Activated T-cell treated with anti-CD3 and anti-CD28 coated beads, Interleukin-2, amount 50 U/mL, for 72 hours (primary cell): ENCODE data around the gene PPP6R1. TPM values are rescaled to one million over a fixed set of nuclear protein-coding genes. Genes with fewer than 3 reads are reported as not detected.

Experiments
- ATAC-seq, 2 donors: fragments of 150-1000 bp; cut with Tn5 transposase; replicated peaks in 1 of 2; 2 replicates each; pipeline ENCODE4 v1.10.0; 2021; ENCODE audit warnings: moderate library complexity in 2 of 2, mild to moderate bottlenecking in 1 of 2
- DNase-seq, 2 donors: peaks; one replicate each; pipeline ENCODE4 v3.0.0; 2021 to 2022; ENCODE audit warnings: mixed read lengths in 1 of 2
- H3K27ac Mint-ChIP-seq: one replicate; pipeline ENCODE4 v1.8.0; 2022; ENCODE audit warnings: mild to moderate bottlenecking, moderate library complexity, mixed read lengths
- H3K27me3 Mint-ChIP-seq: one replicate; pipeline ENCODE4 v1.8.0; 2022; ENCODE audit warnings: low read depth, mixed read lengths
- H3K36me3 Mint-ChIP-seq, 2 donors: one replicate each; pipeline ENCODE4 v1.8.0; 2022; ENCODE audit warnings: mixed read lengths in 2 of 2, mild to moderate bottlenecking in 1 of 2; ENCODE audit not compliant: insufficient read depth in 2 of 2
- H3K4me1 Mint-ChIP-seq: one replicate; pipeline ENCODE4 v1.8.0; 2022; ENCODE audit warnings: low read depth, mixed read lengths
- H3K4me3 Mint-ChIP-seq, 2 donors: one replicate each; pipeline ENCODE4 v1.8.0; 2022; ENCODE audit warnings: mild to moderate bottlenecking in 2 of 2, mixed read lengths in 2 of 2, moderate library complexity in 2 of 2
- H3K9me3 Mint-ChIP-seq, 2 donors: one replicate each; pipeline ENCODE4 v1.8.0; 2022; ENCODE audit warnings: mixed read lengths in 2 of 2
- total RNA-seq, 2 donors: library from RNA; stranded (reverse); gene quantifications; one replicate each; pipeline ENCODE4 v1.2.3, GENCODE V29; 2022

Gene PPP6R1
- total RNA-seq, 2 donors from 2014 or later = 177 to 202 TPM

DNA sequence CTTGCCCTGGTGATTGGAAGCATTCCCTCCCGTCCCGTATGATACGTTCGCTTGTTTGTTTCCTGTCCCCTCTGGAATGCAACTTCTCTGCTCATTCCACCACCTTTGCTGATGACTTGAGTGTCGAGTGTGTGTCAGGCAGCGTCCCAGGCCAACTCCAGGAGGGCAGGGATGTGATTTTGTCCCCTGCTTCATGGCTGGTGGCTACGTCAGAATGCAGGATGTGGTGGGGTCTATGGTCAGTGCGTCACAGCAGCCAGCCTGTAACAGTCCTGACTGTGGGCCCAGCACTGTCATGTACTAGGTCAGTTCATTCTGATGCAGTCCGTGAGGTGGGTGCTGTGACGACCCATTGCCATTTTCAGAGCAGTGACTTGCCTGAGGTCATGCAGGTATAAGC lies 41.2 kb upstream of the PPP6R1 start:
- no peak for ATAC-seq
- Mint-ChIP-seq H3K27me3 (no peaks in the 10 kb centered on the region), H3K36me3 (no peaks in the 10 kb centered on the region), H3K4me3 (no peak overlapping the region), H3K4me1 (peaks cover 12% of the 10 kb centered on the region), H3K27ac (no peak overlapping the region), H3K9me3 (no peaks in the 10 kb centered on the region)
- no peak for DNase-seq

- Mint-ChIP-seq H3K27ac (no peak overlapping the region), H3K9me3 (no peaks in the 10 kb centered on the region), H3K36me3 (no peaks in the 10 kb centered on the region), H3K4me1 (peaks cover 12% of the 10 kb centered on the region), H3K27me3 (no peaks in the 10 kb centered on the region), H3K4me3 (no peak overlapping the region)
- no peak for DNase-seq
- no peak for ATAC-seq
These were observed 38.5 kb upstream of the PPP6R1 start for GRCh38 chr19:55297267-55297666.

DNA sequence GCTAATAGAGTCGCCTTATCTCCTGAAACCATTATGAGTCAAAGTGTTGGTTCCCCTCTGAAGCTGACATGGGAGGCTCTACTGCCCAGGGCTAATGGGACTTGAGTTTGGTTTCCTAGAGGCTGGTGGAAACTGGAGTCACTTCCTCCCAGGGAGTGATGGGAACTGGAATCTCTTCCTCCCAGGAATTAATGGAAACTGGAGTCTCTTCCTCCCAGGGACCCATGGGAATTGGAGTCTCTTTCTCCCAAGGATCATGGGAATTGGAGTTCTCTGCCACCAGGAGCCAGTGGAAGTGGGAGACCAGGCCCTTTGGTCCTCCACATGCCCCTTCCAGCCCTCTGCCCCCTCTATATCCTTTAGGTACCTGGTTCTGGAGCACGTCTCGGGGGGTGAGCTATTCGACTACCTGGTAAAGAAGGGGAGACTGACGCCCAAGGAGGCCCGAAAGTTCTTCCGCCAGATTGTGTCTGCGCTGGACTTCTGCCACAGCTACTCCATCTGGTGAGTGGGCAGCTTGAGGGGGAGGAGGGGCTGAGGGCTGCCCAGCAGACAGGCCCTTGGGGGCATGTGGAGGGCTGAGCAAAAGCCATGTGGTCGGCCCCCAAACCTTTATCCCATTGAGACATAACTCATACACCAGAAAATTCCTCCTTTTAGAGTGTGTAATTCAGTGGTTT lies 30.4 kb upstream of the PPP6R1 start:
- H3K27me3 Mint-ChIP-seq = no peaks in the 10 kb centered on the region
- H3K27ac Mint-ChIP-seq = no peak overlapping the region
- no peaks in the 10 kb centered on the region for H3K36me3 Mint-ChIP-seq
- H3K9me3 Mint-ChIP-seq = no peaks in the 10 kb centered on the region
- ATAC-seq (no peak), DNase-seq (no peak)
- H3K4me3 Mint-ChIP-seq = no peak overlapping the region
- peaks cover 6% of the 10 kb centered on the region for H3K4me1 Mint-ChIP-seq

GRCh38 chr19:55287361-55288079 lies 28.7 kb upstream of the PPP6R1 start:
- no peak for DNase-seq
- no peak for ATAC-seq
- peaks cover 16% of the 10 kb centered on the region for H3K4me1 Mint-ChIP-seq

DNA sequence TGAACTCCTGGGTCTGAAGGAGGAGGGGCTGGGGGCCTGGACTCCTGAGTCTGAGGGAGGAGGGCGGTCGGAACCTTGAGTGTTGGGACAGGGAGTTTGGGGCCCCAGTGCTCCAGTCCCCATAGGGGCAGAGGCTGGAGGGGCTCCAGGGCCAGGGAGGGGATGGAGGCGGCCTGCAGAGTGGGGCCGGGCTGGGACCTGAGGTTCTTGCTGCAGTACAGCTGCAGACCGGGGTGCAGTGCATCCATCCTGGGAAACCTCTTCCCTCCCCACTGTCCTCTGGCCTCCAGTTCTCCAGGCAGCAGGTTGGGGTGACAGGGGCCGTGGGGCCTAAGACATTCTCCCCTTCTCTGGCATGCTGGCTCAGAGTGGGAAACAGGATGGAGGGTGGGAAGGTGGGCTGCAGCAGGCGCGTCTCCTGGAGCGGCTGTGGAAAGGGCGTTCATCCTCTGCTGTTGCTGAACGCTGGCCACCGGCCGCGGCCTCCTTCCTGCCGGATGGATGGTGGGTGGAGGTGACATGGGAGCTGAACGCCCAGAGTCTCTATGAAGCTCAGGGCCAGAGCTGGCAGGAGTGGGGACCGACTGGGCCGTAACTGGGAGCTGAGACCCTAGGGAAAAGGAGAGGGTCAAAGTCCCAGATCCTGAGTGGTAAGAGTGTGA lies 26.5 kb upstream of the PPP6R1 start:
- H3K36me3 Mint-ChIP-seq = no peaks in the 10 kb centered on the region
- ATAC-seq = no peak
- H3K9me3 Mint-ChIP-seq = no peaks in the 10 kb centered on the region
- peak overlapping the region; percentile 54 to 63 for H3K4me3 Mint-ChIP-seq
- H3K4me1 Mint-ChIP-seq = peaks cover 22% of the 10 kb centered on the region
- peaks cover 7% of the 10 kb centered on the region for H3K27me3 Mint-ChIP-seq
- no peak for DNase-seq
- H3K27ac Mint-ChIP-seq = peak overlapping the region; percentile 63

More at GRCh38 chr19:55287361-55288079, 28.7 kb upstream of the PPP6R1 start:
- Mint-ChIP-seq H3K9me3 (no peaks in the 10 kb centered on the region), H3K4me3 (no peak overlapping the region), H3K27me3 (peaks cover 7% of the 10 kb centered on the region), H3K27ac (no peak overlapping the region), H3K36me3 (no peaks in the 10 kb centered on the region)

GRCh38 chr19:55284405-55285058 lies 25.7 kb upstream of the PPP6R1 start:
- ATAC-seq (no peak), DNase-seq (no peak)
- no peaks in the 10 kb centered on the region for H3K9me3 Mint-ChIP-seq
- peaks cover 28% of the 10 kb centered on the region for H3K4me1 Mint-ChIP-seq
- peak overlapping the region; percentile 63 for H3K27ac Mint-ChIP-seq
- H3K27me3 Mint-ChIP-seq = peaks cover 7% of the 10 kb centered on the region
- H3K36me3 Mint-ChIP-seq = peaks cover 2% of the 10 kb centered on the region in 2 donors
- H3K4me3 Mint-ChIP-seq = peak overlapping the region; percentile 54 to 63

DNA sequence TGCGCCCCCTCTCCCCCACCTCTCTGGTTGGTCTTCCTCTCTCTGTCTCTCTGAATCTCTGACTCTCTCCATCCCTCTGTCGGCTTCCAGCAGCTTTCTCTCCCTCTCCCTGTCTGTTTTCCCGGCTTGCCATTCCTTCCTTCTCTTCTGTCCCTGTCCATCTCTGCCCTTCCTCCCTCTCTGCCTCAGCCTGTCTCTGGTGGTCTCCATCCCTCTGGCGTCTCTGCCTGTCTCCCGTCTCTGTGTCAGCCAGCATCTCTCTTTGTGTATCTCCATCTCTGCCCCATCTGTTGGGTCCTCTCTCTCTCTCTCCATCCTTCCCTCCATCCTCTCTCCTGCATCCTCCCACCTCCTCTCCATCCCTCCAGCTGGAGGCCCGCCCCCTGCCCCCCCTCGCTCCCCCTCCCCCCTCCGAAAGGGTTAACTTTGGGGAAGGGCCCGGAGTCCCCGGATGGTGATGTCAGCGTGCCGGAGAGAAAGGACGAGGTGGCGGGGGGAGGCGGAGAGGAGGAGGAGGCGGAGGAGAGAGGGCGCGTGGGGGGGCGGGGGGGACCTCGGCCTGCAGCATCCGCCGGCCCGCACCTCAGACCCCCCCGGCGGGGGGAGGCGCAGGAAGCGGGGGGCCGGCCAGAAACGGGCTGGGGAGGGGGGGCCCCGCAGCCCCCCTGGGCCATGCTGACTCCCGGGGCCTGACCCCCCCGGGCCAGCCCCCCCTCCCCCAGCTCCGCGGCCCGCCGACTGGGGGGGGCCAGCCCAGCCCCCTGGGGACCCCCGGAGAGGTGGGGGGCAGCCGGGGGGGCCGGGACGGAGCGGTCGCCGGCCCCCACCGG lies 24.9 kb upstream of the PPP6R1 start, which contains the start of gene BRSK1:
TSS of gene BRSK1 (plus strand) at position 450 of the 830 bp plus-strand sequence. CDS start 446 bp downstream, outside the sequence.
- Mint-ChIP-seq H3K36me3 (peaks cover 2% of the 10 kb centered on the region in 2 donors), H3K9me3 (no peaks in the 10 kb centered on the region), H3K4me3 (peak within 1 kb of the TSS; percentile 62 to 82), H3K27ac (peak within 1 kb of the TSS; percentile 56), H3K4me1 (peaks cover 34% of the 10 kb centered on the region), H3K27me3 (peaks cover 7% of the 10 kb centered on the region)
- no peak for ATAC-seq
- DNase-seq = peak; percentile 54 to 60

DNA sequence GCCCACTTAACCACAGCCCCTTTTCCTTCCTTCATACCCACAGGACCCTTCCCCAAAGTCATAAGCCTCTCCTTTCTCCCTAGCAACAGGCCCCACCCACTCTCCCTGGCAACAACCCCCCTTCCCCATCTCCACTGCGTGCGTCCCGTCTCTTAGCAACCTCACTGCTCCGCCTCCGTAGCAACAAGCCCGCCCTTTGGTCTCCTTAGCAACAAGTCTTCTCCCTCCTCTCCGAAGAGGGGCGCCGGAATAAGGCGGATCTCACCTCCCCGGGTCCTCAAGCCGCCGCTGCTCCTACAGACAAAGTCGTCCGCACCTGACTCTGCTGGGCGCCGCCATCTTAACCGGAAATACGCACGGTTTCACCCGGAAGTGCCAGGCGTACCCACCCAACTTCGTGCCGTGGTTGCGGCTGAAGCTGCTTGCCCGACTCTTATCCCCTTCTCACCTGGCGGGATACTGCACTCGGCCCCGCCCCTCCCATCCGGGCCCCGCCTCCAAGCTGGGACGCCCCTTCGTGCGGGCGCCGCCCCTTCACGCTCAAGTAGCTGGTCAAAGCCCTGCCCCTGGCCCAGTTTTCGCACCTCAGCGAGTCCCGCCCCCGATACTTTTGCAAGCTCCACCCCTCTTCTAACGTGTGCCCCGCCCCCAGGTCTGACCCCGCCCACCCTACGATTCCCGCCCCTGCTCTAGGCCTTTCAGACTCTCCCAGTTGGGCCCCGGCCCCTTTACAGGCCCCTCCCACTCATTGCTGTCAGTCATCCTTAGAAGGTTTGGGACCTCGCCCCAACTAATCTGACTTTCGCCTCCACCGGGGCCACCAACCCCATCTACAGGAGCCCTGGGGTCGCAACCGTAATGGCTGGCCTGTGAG lies 21.2 kb upstream of the PPP6R1 start, which contains the start of gene HSPBP1:
TSS of gene HSPBP1 (minus strand) at position 341 of the 874 bp plus-strand sequence. CDS start 502 bp downstream, outside the sequence.
- no peaks in the 10 kb centered on the region for H3K9me3 Mint-ChIP-seq
- H3K4me3 Mint-ChIP-seq = peak within 1 kb of the TSS; percentile 91 to 94

DNA sequence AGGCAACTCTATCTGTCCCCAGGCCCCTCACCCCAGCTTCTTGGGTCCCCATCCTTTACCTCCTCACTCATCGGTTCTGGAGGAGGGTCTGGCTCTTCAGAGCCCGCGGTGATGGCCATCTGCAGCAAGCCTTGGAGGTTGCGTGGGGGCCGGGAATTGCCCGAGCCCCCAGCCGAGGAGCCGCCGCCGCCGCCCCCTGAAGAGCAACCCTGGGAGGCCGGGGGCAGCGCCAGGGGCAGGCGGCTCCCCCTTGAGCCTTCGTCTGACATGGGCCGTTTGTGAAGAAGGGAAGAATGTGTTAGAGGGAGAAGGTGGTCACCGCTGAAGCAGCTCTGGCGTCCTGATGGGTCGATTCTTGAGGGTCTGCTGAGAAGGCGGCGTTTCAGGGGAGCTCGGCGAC lies 20.5 kb upstream of the PPP6R1 start:
- DNase-seq (no peak), ATAC-seq (no peak)
- H3K27me3 Mint-ChIP-seq = peaks cover 7% of the 10 kb centered on the region
- H3K9me3 Mint-ChIP-seq = no peaks in the 10 kb centered on the region
- H3K4me3 Mint-ChIP-seq = peak overlapping the region; percentile 91 to 94
- H3K27ac Mint-ChIP-seq = peak overlapping the region; percentile 95
- H3K36me3 Mint-ChIP-seq = peaks cover 2 to 4% of the 10 kb centered on the region in 2 donors
- peaks cover 54% of the 10 kb centered on the region for H3K4me1 Mint-ChIP-seq

More for the DNA sequence above, 21.2 kb upstream of the PPP6R1 start, which contains the start of gene HSPBP1:
- H3K27ac Mint-ChIP-seq = peak within 1 kb of the TSS; percentile 95
- peaks cover 54% of the 10 kb centered on the region for H3K4me1 Mint-ChIP-seq
- DNase-seq (peak; percentile 97 to 99), ATAC-seq (peak; percentile 90 to 93)
- H3K36me3 Mint-ChIP-seq = peaks cover 2 to 4% of the 10 kb centered on the region in 2 donors
- peaks cover 7% of the 10 kb centered on the region for H3K27me3 Mint-ChIP-seq

- DNase-seq (no peak), ATAC-seq (no peak)
- Mint-ChIP-seq H3K4me1 (peaks cover 51% of the 10 kb centered on the region), H3K36me3 (peaks cover 4% of the 10 kb centered on the region in 2 donors), H3K27me3 (peaks cover 5% of the 10 kb centered on the region), H3K4me3 (peak overlapping the region; percentile 91 to 94), H3K9me3 (no peaks in the 10 kb centered on the region), H3K27ac (no peak overlapping the region)
These were observed 19.7 kb upstream of the PPP6R1 start for GRCh38 chr19:55278391-55279135.

DNA sequence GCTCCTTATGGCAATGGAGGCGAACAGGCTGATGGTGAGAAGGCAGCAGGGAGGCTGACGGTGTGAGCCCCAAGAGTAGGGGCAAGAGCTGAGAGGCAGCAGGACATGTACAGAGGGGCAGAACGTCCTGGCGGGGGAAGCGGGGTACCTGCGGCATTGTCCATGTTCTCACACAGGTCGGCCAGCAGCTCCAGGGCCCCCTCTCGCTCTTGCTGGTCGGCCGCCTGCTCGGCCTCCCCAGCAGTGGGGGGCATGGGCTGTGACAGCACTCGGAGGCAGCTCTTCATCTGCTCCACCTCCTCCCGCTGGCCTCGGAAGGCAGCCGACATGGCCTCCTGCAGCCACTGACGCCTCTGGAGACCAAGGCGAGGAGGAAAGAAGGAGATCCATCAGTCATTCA lies 18.7 kb upstream of the PPP6R1 start:
- DNase-seq = no peak
- peaks cover 4 to 8% of the 10 kb centered on the region in 2 donors for H3K36me3 Mint-ChIP-seq
- no peaks in the 10 kb centered on the region for H3K27me3 Mint-ChIP-seq
- peak overlapping the region; percentile 20 to 45 for H3K4me3 Mint-ChIP-seq
- ATAC-seq = no peak
- H3K4me1 Mint-ChIP-seq = peaks cover 45% of the 10 kb centered on the region
- H3K9me3 Mint-ChIP-seq = no peaks in the 10 kb centered on the region
- H3K27ac Mint-ChIP-seq = peak overlapping the region; percentile 79
